Measurements from ENCODE around the gene CD3D.

CD3D gene

DNA sequence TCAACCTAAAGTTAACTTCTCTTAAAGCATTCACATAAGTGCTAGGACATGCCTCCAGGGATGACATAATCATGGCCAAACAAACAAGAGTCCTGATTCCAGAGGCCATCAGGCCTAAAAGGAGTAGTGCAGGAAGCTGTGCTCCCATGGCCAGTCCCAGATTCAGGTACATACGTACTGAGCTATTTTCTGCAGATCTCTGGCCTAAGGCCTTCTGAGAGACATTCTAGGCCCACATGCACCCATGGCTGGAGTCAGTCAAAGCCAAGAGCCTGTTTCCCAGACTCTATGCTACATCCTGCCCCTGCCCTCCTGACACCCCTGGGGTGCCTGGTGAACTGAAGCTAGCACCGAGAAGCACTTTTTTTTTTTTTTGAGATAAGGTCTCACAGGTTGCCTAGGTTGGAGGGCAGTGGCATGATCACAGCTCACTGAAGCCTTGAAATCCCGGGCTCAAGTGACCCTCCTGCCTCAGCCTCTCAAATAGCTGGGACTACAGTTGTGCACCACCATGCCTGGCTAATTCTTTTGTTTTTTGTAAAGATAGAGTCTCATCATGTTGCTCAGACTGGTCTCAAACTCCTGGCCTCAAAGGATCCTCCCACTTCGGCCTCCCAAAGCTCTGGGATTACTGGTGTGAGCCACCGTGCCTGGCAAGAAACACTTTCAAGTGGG is 553 bp downstream of the CD3D start:
- DNase-seq = no peak
- in situ Hi-C loops (cut with HindIII; ENCODE audit: low pct_ligation_motif_present, low pct_unique_long_range_greater_than_20kb, low sequenced_read_pairs) = no loop called here

DNA sequence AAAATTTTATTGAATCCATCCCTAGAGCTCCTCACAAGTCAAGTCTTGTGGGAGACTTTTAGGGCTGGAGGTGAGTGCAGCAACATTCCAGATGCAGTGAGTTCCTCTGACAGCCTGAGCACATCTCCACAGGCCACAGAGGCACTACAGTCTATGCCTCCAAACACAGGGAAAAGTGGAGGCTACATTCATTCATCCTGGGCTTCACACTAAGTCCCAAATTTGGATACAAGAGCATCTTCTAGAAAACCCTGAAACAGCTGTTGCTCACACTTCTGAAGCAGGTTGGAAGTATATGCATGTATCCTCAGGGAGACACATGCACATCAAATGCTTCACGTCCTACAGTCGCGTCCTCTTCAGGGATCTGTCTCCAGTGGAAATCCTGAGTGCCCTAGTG is 1.2 kb downstream of the CD3D start:
- in situ Hi-C loops (cut with HindIII; ENCODE audit: low pct_ligation_motif_present, low pct_unique_long_range_greater_than_20kb, low sequenced_read_pairs) = no loop called here
- no peak for DNase-seq

GRCh38 chr11:118340449-118340848 is 2.1 kb downstream of the CD3D start:
- in situ Hi-C loops (cut with HindIII; ENCODE audit: low pct_ligation_motif_present, low pct_unique_long_range_greater_than_20kb, low sequenced_read_pairs) = no loop called here
- no peak for DNase-seq

GRCh38 chr11:118339281-118339961 is 3.1 kb downstream of the CD3D start:
- no peak for DNase-seq
- in situ Hi-C loops (cut with HindIII; ENCODE audit: low pct_ligation_motif_present, low pct_unique_long_range_greater_than_20kb, low sequenced_read_pairs) = no loop called here

- DNase-seq = no peak
- in situ Hi-C loops (cut with HindIII; ENCODE audit: low pct_ligation_motif_present, low pct_unique_long_range_greater_than_20kb, low sequenced_read_pairs) = no loop called here
Measured at GRCh38 chr11:118338637-118339061, 3.9 kb downstream of the CD3D start.

GRCh38 chr11:118334745-118335144 is 7.8 kb downstream of the CD3D start:
- in situ Hi-C loops (cut with HindIII; ENCODE audit: low pct_ligation_motif_present, low pct_unique_long_range_greater_than_20kb, low sequenced_read_pairs) = no loop called here
- DNase-seq = no peak

DNA sequence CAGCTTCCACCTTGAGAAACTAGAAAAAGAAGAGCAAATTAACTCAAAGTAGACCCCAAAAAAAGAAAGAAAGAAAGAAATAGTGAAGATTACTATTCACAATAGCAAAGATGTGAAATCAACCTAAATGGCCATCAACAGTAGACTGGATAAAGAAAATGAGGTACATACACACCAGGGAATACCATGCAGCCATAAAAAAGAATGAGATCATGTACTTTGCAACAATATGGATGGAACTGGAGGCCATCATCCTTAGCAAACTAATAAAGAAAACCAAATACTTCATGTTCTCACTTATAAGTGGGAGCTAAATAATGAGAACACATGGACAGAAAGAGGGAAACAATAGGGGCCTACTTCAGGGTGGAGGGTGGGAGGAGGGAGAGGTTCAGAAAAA is 13.8 kb downstream of the CD3D start:
- in situ Hi-C loops (cut with HindIII; ENCODE audit: low pct_ligation_motif_present, low pct_unique_long_range_greater_than_20kb, low sequenced_read_pairs) = no loop called here
- DNase-seq = no peak

GRCh38 chr11:118325283-118325682 is 17.2 kb downstream of the CD3D start:
- in situ Hi-C loops (cut with HindIII; ENCODE audit: low pct_ligation_motif_present, low pct_unique_long_range_greater_than_20kb, low sequenced_read_pairs) = no loop called here
- no peak for DNase-seq

DNA sequence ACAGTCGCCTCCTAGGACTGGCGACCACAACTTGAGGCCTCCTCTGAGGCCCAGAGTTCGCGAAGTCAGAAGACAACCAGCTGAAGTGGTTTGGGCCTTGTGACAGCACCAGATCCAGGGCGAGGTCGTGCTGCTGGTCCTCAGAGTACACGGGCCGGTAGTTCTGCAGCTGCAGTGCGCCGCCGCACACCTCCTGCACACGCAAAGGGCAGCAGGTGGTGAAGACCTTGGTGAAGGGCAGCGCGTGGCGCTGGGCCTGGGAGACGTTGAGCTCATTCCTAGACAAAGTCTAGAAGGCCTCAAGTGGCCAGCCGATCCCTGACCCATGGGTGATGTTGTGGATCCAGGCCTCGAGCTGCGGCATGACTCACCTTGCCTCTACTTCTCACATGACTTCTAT is 19.8 kb downstream of the CD3D start:
- in situ Hi-C loops (cut with HindIII; ENCODE audit: low pct_ligation_motif_present, low pct_unique_long_range_greater_than_20kb, low sequenced_read_pairs) = no loop called here
- no peak for DNase-seq

GRCh38 chr11:118321386-118322082 is 21.0 kb downstream of the CD3D start:
- in situ Hi-C loops (cut with HindIII; ENCODE audit: low pct_ligation_motif_present, low pct_unique_long_range_greater_than_20kb, low sequenced_read_pairs) = no loop called here
- DNase-seq = no peak

GRCh38 chr11:118320515-118320914 is 22.0 kb downstream of the CD3D start:
- no peak for DNase-seq

GRCh38 chr11:118319337-118319707 is 23.2 kb downstream of the CD3D start:
- DNase-seq = no peak
- in situ Hi-C loops (cut with HindIII; ENCODE audit: low pct_ligation_motif_present, low pct_unique_long_range_greater_than_20kb, low sequenced_read_pairs) = no loop called here

More at GRCh38 chr11:118320515-118320914, 22.0 kb downstream of the CD3D start:
- in situ Hi-C loops (cut with HindIII; ENCODE audit: low pct_ligation_motif_present, low pct_unique_long_range_greater_than_20kb, low sequenced_read_pairs) = no loop called here

DNA sequence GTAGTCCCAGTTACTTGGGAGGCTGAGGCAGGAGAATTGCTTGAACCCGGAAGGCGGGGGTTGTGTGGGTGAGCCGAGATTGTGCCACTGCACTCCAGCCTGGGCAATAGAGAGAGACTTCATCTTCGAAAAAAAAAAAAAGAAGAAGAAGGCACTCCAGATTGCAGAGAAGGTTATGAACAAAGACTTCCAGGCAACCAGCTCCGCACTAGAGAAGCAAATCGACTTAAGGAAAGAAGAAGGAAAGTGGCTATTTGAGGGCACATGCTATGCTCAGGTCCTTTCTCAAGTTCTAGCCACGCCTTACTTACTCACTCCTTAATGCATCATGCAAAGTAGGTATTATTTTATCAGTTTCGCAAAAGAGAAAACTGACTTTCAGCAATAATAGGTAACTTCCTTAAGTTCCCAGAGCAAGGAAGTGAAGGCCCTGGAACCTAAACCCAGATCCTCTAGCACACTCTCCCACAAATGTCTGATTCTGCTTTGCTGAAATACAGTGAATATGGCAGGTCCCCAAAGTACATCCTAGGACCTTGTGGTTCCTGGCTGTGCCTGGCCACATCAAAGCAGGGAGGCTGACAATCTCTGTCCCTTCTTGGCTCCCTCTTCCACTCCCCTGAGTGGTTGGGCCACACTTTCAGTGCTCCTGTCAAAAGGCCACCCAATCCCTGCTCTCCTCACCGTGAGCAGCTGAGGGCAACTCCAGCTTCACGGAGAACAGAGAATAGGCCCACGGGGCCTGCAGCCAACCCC is 23.7 kb downstream of the CD3D start:
- in situ Hi-C loops (cut with HindIII; ENCODE audit: low pct_ligation_motif_present, low pct_unique_long_range_greater_than_20kb, low sequenced_read_pairs) = no loop called here
- DNase-seq = no peak

- DNase-seq = no peak
- in situ Hi-C loops (cut with HindIII; ENCODE audit: low pct_ligation_motif_present, low pct_unique_long_range_greater_than_20kb, low sequenced_read_pairs) = no loop called here
Measured at GRCh38 chr11:118318124-118318523, 24.4 kb downstream of the CD3D start.

GRCh38 chr11:118314988-118315411 is 27.5 kb downstream of the CD3D start:
- DNase-seq = no peak
- in situ Hi-C loops (cut with HindIII; ENCODE audit: low pct_ligation_motif_present, low pct_unique_long_range_greater_than_20kb, low sequenced_read_pairs) = no loop called here

- in situ Hi-C loops (cut with HindIII; ENCODE audit: low pct_ligation_motif_present, low pct_unique_long_range_greater_than_20kb, low sequenced_read_pairs) = no loop called here
Measured at GRCh38 chr11:118313242-118313641, 29.3 kb downstream of the CD3D start.

DNA sequence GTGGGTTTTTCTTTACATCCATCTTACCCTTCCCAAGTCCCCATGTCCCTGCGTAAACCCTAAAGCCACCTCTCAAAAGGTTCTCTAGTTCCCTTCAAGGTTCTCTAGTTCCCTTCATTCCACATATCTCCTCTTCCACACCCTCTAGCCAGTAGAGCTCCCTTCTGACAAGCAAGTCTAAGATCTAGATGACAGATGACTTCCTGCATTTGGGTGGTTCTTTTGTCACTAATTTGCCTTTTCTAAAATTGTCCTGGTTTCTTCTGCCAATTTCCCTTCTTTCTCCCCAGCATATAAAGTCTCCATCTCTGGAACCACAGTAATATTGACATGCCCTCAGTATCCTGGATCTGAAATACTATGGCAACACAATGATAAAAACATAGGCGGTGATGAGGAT is 30.2 kb downstream of the CD3D start:
- in situ Hi-C loops (cut with HindIII; ENCODE audit: low pct_ligation_motif_present, low pct_unique_long_range_greater_than_20kb, low sequenced_read_pairs) = no loop called here
- DNase-seq = no peak

More at GRCh38 chr11:118313242-118313641, 29.3 kb downstream of the CD3D start:
- DNase-seq = no peak

- no peak for DNase-seq
- in situ Hi-C loops (cut with HindIII; ENCODE audit: low pct_ligation_motif_present, low pct_unique_long_range_greater_than_20kb, low sequenced_read_pairs) = no loop called here
Measured at GRCh38 chr11:118311518-118311917, 31.0 kb downstream of the CD3D start.

All from ACHN (cell line).